Neuronal stem cell (in vitro differentiated cells): ENCODE data around the gene DZIP1.

Source experiments
- DNase-seq: peaks from one replicate; pipeline ENCODE4 v3.0.0-alpha.2; 2013; ENCODE audit warnings: low spot score
- H2AFZ ChIP-seq: one replicate; pipeline ENCODE4 v1.6.1; 2013; ENCODE audit warnings: mild to moderate bottlenecking, low read length, inconsistent platforms
- H2AK5ac ChIP-seq: 2 replicates; pipeline ENCODE4 v1.6.1; 2013; ENCODE audit warnings: low read depth, mild to moderate bottlenecking, inconsistent platforms, low read length, moderate library complexity, mixed read lengths
- H2BK120ac ChIP-seq: 2 replicates; pipeline ENCODE4 v1.6.1; 2013; ENCODE audit warnings: low read depth, mild to moderate bottlenecking, inconsistent platforms, low read length, moderate library complexity, mixed read lengths
- H2BK12ac ChIP-seq: one replicate; pipeline ENCODE4 v1.6.1; 2013; ENCODE audit warnings: low read length, inconsistent platforms
- H2BK15ac ChIP-seq: 2 replicates; pipeline ENCODE4 v1.6.1; 2013; ENCODE audit warnings: mild to moderate bottlenecking, low read length, inconsistent platforms, mixed read lengths
- H2BK5ac ChIP-seq: one replicate; pipeline ENCODE4 v1.6.1; 2013; ENCODE audit warnings: inconsistent platforms, mild to moderate bottlenecking, low read length, moderate library complexity
- H3K14ac ChIP-seq: one replicate; pipeline ENCODE4 v1.6.1; 2013; ENCODE audit warnings: low read length, inconsistent platforms
- H3K18ac ChIP-seq: 2 replicates; pipeline ENCODE4 v1.6.1; 2013; ENCODE audit warnings: low read length, inconsistent platforms
- H3K23ac ChIP-seq: 2 replicates; pipeline ENCODE4 v1.6.1; 2013; ENCODE audit warnings: low read depth, mild to moderate bottlenecking, mixed read lengths, low read length, inconsistent platforms; ENCODE audit not compliant: poor library complexity
- H3K27ac ChIP-seq: replicated peaks from 3 replicates; pipeline ENCODE4 v1.5.1; 2013; ENCODE audit warnings: low read length, inconsistent platforms
- H3K27me3 ChIP-seq, 3 experiments: 2 replicates each; pipeline ENCODE4 v1.6.1; 2013; ENCODE audit warnings: low read length in 3 of 3, mild to moderate bottlenecking in 2 of 3, inconsistent platforms in 1 of 3, low read depth in 1 of 3, mixed read lengths in 1 of 3, moderate library complexity in 1 of 3; ENCODE audit not compliant: control insufficient read depth in 3 of 3, insufficient read depth in 3 of 3
- H3K36me3 ChIP-seq, 2 donors: replicated peaks in 1 of 2; 2 replicates each; pipeline ENCODE4 v1.6.1; 2013; ENCODE audit warnings: low read length in 2 of 2; ENCODE audit not compliant: control insufficient read depth in 2 of 2, insufficient read depth in 2 of 2
- H3K4ac ChIP-seq: 2 replicates; pipeline ENCODE4 v1.6.1; 2013; ENCODE audit warnings: inconsistent platforms, mild to moderate bottlenecking, low read length, moderate library complexity
- H3K4me1 ChIP-seq, 2 donors: 1 replicate in 1 of 2; 2 replicates in 1 of 2; pipeline ENCODE4 v1.6.1; 2013; ENCODE audit warnings: low read length in 2 of 2, low read depth in 1 of 2; ENCODE audit not compliant: control insufficient read depth in 2 of 2, insufficient read depth in 1 of 2
- H3K4me2 ChIP-seq: one replicate; pipeline ENCODE4 v1.6.1; 2013; ENCODE audit warnings: mild to moderate bottlenecking, low read length, inconsistent platforms; ENCODE audit not compliant: insufficient read depth, poor library complexity, severe bottlenecking
- H3K4me3 ChIP-seq, 2 donors: 2 replicates each; pipeline ENCODE4 v1.5.1; 2013; ENCODE audit warnings: low read length in 2 of 2, mild to moderate bottlenecking in 2 of 2, inconsistent platforms in 1 of 2, moderate library complexity in 1 of 2
- H3K79me1 ChIP-seq: one replicate; pipeline ENCODE4 v1.6.1; 2013; ENCODE audit warnings: low read depth, mild to moderate bottlenecking, inconsistent platforms, low read length, moderate library complexity
- H3K9ac ChIP-seq: one replicate; pipeline ENCODE4 v1.6.1; 2013; ENCODE audit warnings: mild to moderate bottlenecking, low read depth, low read length, inconsistent platforms; ENCODE audit not compliant: poor library complexity
- H3K9me3 ChIP-seq, 2 donors: replicated peaks in 1 of 2; 2 replicates each; pipeline versions ENCODE3 to v1.6.1; 2013; ENCODE audit warnings: low read length in 2 of 2, mild to moderate bottlenecking in 2 of 2, inconsistent platforms in 1 of 2, low read depth in 1 of 2, mixed read lengths in 1 of 2, moderate library complexity in 1 of 2; ENCODE audit not compliant: control insufficient read depth in 2 of 2, insufficient read depth in 1 of 2
- H4K8ac ChIP-seq: one replicate; pipeline ENCODE4 v1.6.1; 2013; ENCODE audit warnings: low read depth, mild to moderate bottlenecking, inconsistent platforms, low read length, moderate library complexity
- H4K91ac ChIP-seq: one replicate; pipeline ENCODE4 v1.6.1; 2013; ENCODE audit warnings: low read length, low read depth, mild to moderate bottlenecking, inconsistent platforms; ENCODE audit not compliant: poor library complexity
- WGBS, 2 donors: extraction: QIAGEN DNeasy Blood & Tissue Kit; methylation state at CpG; one replicate each; pipeline ENCODE4 v1.1.7; 2013; ENCODE audit warnings: missing lambda C conversion rate in 2 of 2, mixed read lengths in 1 of 2; ENCODE audit not compliant: insufficient read length in 2 of 2, insufficient replicate concordance in 1 of 2; ENCODE audit errors: extremely low coverage in 2 of 2; 5-methylcytosine and 5-hydroxymethylcytosine counted together

DZIP1 gene

DNA sequence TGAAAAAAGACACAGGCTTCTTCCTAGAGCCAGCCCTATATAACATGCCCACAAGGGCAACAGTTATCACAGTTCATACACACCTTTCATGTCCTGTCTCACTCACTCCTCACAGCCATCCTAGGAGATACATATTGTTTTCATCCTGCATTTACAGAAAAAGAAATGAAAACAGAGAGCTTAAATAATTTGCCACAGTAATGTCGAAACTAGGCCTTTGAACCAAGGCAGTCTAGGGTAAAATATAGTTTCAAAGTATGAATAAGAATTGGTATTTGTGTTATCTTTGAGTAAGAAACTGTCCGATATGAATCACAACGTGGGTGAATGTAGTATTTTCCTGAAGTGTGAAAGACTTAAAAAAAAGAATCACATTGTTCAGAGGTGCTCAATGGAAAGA, 65.2 kb downstream of the DZIP1 start:
- no peak overlapping the region for H2AFZ ChIP-seq
- H2BK120ac ChIP-seq: no peak overlapping the region
- H3K9me3 ChIP-seq: no peaks in the 10 kb centered on the region
- H3K4ac ChIP-seq: no peak overlapping the region
- H3K27ac ChIP-seq: no peak overlapping the region
- H3K18ac ChIP-seq: no peak overlapping the region
- no peak overlapping the region for H2BK15ac ChIP-seq
- no peak for DNase-seq
- no peaks in the 10 kb centered on the region for H3K79me1 ChIP-seq
- no CpG with 5 or more reads among the region's 3 CpGs for WGBS, 2 donors
- no peak overlapping the region for H2AK5ac ChIP-seq
- no peaks in the 10 kb centered on the region for H3K4me1 ChIP-seq
- no peak overlapping the region for H3K4me2 ChIP-seq
- no peak overlapping the region for H2BK5ac ChIP-seq
- no peaks in the 10 kb centered on the region for H3K27me3 ChIP-seq
- H3K9ac ChIP-seq: no peak overlapping the region
- no peak overlapping the region for H3K4me3 ChIP-seq
- no peak overlapping the region for H3K14ac ChIP-seq
- H3K36me3 ChIP-seq: peaks cover 12 to 88% of the 10 kb centered on the region in 2 donors
- H3K23ac ChIP-seq: no peak overlapping the region
- H4K91ac ChIP-seq: no peak overlapping the region
- H2BK12ac ChIP-seq: no peak overlapping the region
- no peak overlapping the region for H4K8ac ChIP-seq

DNA sequence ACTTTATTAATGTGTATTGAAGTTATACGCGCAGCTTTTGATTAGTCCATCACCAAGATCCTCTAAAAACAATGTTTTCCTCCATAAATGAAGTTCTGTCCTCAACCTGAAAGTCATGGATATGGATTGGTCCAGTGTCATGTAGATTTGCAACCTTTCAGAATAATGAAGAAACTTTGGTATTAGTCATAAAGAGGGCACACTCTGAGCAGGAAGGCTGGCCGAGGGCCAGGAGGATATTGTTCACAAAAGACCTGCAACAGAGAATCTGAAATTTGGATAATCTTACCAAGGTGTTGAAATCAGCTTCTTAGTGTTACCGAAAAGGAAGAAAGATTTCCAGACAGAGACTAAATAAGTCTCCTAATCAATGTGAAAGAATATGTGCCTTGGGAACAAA, 71.3 kb downstream of the DZIP1 start:
- no peak overlapping the region for H3K9ac ChIP-seq
- WGBS, 2 donors: no CpG with 5 or more reads among the region's 4 CpGs
- H4K91ac ChIP-seq: no peak overlapping the region
- H2AK5ac ChIP-seq: no peak overlapping the region
- DNase-seq: no peak
- H2BK15ac ChIP-seq: no peak overlapping the region
- no peak overlapping the region for H2BK5ac ChIP-seq
- no peak overlapping the region for H3K4ac ChIP-seq
- peaks cover 0 to 30% of the 10 kb centered on the region in 2 donors for H3K36me3 ChIP-seq
- no peak overlapping the region for H3K23ac ChIP-seq
- no peak overlapping the region for H3K4me3 ChIP-seq
- H3K27me3 ChIP-seq: no peaks in the 10 kb centered on the region
- no peak overlapping the region for H2BK12ac ChIP-seq
- H3K4me2 ChIP-seq: no peak overlapping the region
- H3K79me1 ChIP-seq: no peaks in the 10 kb centered on the region
- H2BK120ac ChIP-seq: no peak overlapping the region
- peaks cover 0 to 10% of the 10 kb centered on the region in 2 donors for H3K4me1 ChIP-seq
- no peak overlapping the region for H3K18ac ChIP-seq
- H3K9me3 ChIP-seq: no peaks in the 10 kb centered on the region
- no peak overlapping the region for H4K8ac ChIP-seq
- H3K27ac ChIP-seq: no peak overlapping the region
- H2AFZ ChIP-seq: no peak overlapping the region
- H3K14ac ChIP-seq: no peak overlapping the region

DNA sequence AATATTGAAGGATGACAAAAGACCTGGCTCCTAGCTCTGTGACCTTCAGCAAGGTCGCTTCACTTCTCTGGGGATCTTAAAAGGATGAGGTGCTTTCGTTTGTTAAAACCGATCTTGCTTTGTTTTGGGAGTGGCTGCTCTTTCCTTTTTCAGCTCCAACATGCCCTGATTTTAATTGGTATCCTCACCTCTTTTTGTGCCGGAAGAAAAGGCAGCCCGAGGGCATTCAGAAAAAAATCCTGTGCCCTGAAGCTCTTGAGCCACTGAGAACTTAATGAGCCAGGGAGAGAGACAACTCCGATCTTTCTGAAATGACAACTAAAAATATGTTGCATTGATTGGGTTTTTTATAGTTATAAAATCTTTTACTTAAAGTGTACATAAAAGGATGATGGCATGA, 72.6 kb downstream of the DZIP1 start:
- Histone ChIP-seq H3K4me2 (no peak overlapping the region), H2BK12ac (no peak overlapping the region), H3K14ac (no peak overlapping the region), H3K27me3 (no peaks in the 10 kb centered on the region), H3K4me3 (no peak overlapping the region), H3K23ac (no peak overlapping the region), H2BK15ac (no peak overlapping the region), H4K91ac (no peak overlapping the region), H3K27ac (no peak overlapping the region), H3K9me3 (no peaks in the 10 kb centered on the region), H3K79me1 (no peaks in the 10 kb centered on the region), H2BK5ac (no peak overlapping the region), H2BK120ac (no peak overlapping the region), H2AK5ac (no peak overlapping the region), H4K8ac (no peak overlapping the region), H3K4ac (no peak overlapping the region), H2AFZ (no peak overlapping the region), H3K36me3 (peaks cover 0 to 18% of the 10 kb centered on the region in 2 donors), H3K9ac (no peak overlapping the region), H3K4me1 (peaks cover 0 to 10% of the 10 kb centered on the region in 2 donors), H3K18ac (no peak overlapping the region)
- no peak for DNase-seq
- no CpG with 5 or more reads among the region's 6 CpGs for WGBS, 2 donors

DNA sequence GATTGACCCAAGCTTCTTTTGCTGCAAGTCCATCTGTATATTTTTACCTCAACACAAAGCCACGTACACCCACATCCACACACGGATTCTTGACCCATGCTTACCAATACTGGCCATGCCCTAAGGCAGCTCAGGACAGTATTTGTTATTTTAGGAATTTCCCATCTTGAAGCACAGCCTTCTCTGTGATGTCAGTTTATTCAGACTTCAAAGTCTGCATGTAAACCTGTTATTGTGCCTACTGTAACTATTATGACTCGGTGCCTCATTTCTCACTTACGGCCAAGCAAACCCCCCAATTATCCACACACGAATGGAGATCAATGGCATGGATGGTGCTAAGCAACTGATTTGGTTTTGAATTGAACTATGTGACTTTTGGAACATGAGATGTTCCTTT, 74.5 kb downstream of the DZIP1 start:
- H2BK12ac ChIP-seq: no peak overlapping the region
- H3K4me2 ChIP-seq: no peak overlapping the region
- H4K8ac ChIP-seq: no peak overlapping the region
- H3K14ac ChIP-seq: no peak overlapping the region
- no peaks in the 10 kb centered on the region for H3K79me1 ChIP-seq
- peaks cover 0 to 10% of the 10 kb centered on the region in 2 donors for H3K4me1 ChIP-seq
- H3K23ac ChIP-seq: no peak overlapping the region
- H2BK5ac ChIP-seq: no peak overlapping the region
- no peak overlapping the region for H3K27ac ChIP-seq
- DNase-seq: no peak
- no peak overlapping the region for H2BK120ac ChIP-seq
- no CpG with 5 or more reads among the region's 5 CpGs for WGBS, 2 donors
- no peak overlapping the region for H4K91ac ChIP-seq
- H3K27me3 ChIP-seq: no peaks in the 10 kb centered on the region
- no peak overlapping the region for H3K9ac ChIP-seq
- no peak overlapping the region for H3K4me3 ChIP-seq
- no peak overlapping the region for H2AK5ac ChIP-seq
- no peak overlapping the region for H3K4ac ChIP-seq
- no peak overlapping the region for H2BK15ac ChIP-seq
- H3K9me3 ChIP-seq: no peaks in the 10 kb centered on the region
- H2AFZ ChIP-seq: no peak overlapping the region
- no peak overlapping the region for H3K18ac ChIP-seq
- no peaks in the 10 kb centered on the region for H3K36me3 ChIP-seq
